NCI-H1105 treated with DMSO at 0.1 percent for 48 hours (cell line): ENCODE results near the gene ELAC1.
"Not testable (repeated sequence)": the region's sequence is repeated elsewhere in the genome, so short reads cannot be mapped to it uniquely, and the experiment has no call there.

Source experiments
- DNase-seq: peaks from one replicate; lab custom pipeline; 2025; lab: John Stamatoyannopoulos, UW

Gene ELAC1

DNA sequence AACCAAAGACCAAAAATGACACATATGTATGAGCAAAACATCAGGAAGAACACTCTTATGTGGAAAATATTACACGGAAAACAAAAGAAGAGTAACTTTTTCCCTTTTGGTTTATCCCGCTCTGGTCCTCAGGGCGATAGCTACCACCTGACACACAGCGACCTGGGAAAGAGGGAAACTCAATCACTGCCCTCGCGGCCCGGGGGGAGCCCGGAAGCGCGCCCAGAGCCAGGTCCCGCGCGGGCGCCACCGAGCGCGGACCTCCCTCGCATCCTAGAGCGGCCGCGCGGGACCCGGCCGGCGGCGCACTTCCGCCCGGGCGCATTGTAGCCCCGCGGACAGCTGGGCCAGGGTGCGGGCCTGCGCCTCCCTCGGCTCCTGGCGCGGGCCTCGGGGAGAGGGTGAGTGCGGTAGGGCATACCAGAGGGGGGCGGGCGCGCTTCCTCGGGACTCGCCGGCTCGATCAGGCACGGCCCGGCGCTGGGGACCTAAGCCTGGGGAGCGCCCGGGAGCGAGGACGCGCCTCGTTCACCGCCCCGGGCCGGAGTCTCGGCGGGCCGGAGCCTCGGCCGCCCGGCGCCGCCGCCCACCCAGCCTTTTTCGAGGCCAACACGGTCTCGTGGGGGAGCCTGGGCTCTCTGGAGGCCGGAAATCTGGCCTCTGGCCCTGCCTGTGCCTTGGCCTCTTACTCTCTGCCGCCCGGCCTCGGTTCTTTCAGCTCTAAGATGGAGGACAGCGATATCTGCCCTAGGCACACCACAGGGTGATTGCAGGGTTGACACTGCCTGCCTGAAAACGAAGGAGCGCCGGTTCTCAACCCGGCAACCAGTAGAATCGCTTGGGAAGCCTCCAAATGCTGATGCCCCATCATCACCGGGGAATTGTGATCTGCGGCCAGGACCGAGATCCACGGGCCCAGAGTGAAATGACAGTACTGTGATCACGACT is at the start of gene ELAC1:
TSS of gene ELAC1 (plus strand) at position 327 of the 948 bp plus-strand sequence. CDS start 6,365 bp downstream, outside the sequence.
- DNase-seq, result peak; percentile 85

DNA sequence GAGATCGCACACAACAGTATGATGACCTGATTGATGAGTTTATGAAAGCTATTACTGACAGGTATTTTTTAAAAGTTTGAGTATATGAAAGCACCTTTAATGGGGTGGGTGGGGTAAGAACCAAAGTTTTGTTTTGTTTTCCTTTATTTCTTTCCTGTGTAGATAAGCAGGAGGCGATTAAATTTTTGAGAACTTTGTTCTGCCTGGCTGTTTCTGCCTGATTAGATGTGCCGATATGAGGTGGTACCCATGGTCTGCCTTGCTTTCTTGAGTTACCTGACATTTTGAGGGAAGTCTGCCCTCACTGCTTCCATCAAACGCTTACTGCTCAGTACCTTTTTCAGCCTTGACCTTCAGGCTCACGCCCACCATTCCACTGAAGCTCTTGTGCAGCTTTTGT is 49.7 kb upstream of the ELAC1 start:
- DNase-seq, result no peak

DNA sequence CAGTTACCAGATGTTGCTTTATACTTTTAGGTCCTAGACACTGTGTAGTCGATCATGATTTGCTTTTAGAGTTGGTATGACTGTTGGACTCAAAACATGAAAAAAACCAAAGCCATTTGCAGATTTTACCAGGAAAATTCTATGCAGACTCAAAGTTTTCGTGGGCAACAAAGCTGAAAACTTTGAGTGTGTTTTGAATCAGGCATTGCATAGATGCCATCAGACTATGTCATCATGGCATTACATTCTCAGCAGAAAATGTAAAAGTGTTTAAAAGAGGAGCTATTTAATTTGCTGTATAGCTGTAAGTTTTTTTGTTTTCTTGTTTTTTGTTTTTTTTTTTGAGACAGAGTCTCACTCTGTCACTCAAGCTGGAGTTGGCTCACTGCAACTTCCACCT is 43.5 kb upstream of the ELAC1 start:
- DNase-seq, result no peak

DNA sequence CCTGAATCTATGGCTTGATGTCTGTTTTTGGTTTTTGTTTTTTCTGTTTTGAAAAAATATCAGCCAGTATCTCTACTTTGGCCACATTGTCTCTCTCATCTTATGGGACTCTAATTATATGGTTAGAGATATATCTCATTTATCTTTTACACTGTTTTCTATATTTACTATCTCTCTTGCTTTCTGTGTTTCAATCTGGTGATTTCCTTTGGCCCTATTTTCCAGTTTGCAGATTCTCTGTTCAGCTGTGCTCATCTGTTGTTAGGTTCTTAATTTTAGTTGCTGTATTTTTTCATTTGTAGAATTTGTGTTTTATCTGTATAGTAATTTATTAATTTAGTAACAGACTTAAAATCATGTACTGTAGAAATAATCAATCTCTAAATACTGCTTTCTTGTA is 41.3 kb upstream of the ELAC1 start:
- DNase-seq, result no peak

- DNase-seq, result no peak
Observed at GRCh38 chr18:50928551-50928950, 39.3 kb upstream of the ELAC1 start.

DNA sequence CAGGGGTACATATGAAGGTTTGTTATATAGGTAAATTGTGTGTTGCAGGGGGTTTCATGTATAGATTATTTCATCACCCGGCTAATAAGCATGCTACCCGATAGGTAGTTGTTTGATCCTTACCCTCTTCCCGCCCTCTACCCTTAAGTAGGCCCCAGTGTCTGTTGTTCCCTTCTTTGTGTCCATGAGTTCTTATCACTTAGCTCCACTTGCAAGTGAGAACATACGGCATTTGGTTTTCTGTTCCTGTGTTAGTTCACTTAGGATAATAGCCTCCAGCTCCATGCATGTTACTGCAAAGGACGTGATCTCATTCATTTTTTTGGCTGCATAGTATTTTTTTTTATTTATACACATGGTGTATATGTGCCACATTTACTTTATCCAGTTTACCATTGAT is 34.2 kb upstream of the ELAC1 start:
- no peak for DNase-seq

DNA sequence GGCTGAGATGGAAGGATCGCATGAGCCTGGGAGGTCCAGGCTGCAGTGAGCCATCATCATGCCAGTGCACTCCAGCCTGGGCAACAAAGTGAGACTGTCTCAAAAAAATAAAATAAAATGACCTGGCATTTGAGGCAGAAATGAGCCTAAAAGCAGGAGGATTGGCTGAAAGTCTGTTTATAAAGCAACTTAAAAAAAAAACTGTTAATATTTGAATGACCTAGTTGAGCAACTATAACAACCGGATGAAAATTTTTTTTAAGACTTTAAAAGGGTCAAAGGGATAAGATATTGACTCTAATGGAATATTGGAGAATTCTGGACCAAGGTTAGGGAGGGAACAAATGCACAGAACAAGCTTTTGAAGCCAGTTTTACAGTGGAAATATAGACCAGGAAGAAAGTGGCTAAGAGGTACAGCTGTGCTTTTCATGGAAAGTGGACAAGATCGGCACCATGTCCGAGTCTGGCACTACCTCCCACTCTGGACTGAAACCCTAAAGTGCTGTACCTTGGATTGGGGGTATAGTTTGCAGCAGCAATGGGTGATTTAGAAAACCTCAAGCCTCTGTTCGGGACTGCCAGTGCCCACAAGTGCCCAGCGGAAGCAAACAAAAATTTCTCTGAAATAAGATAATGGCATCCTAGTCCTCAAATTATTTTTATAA is 33.2 kb upstream of the ELAC1 start:
- no peak for DNase-seq

- no peak for DNase-seq
Observed at GRCh38 chr18:50935493-50936191, 32.2 kb upstream of the ELAC1 start.

- no peak for DNase-seq
Observed at GRCh38 chr18:50937183-50937582, 30.7 kb upstream of the ELAC1 start.

DNA sequence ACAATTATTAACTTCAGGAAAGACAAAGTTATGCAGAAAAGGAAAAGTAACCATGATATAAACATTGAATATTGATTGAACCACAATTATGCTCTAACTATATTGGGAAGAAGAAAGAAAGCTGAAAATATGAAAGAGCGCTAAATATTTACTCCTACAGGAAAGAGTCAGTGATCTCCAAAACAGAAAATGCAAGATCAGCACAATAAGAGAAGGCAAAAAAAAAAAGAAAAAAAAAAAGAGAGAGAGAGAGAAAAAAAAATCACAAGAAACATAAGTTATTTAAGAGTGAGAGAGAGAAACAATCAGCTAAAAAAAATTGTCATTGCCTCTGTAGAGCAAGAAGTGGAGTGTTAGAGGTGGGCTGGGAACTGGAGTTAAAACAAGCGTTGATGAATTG is 28.9 kb upstream of the ELAC1 start:
- no peak for DNase-seq

- no peak for DNase-seq
Observed at GRCh38 chr18:50944245-50944932, 23.5 kb upstream of the ELAC1 start.

- DNase-seq, result not testable (repeated sequence)
Observed at GRCh38 chr18:50945918-50946317, 21.9 kb upstream of the ELAC1 start.

- DNase-seq, result no peak
Observed at GRCh38 chr18:50947899-50948298, 19.9 kb upstream of the ELAC1 start.

GRCh38 chr18:50949185-50949584 is 18.7 kb upstream of the ELAC1 start:
- no peak for DNase-seq

DNA sequence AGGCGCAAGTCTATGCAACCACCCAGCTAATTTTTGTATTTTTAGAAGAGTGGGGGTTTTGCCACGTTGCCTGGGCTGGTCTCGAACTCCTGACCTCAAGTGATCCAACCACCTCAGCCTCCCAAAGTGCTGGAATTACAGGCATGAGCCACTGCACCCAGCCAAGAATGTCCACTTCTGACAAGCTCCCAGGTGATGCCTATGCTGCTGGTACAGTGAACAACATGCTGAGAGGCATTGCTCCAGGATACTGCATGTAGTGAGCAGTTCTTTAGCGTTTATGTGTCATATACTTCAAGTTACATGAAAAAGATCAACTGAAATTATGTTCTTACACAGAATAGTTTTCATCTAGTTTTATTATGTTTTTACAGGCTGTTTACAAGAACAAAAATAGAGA is 17.2 kb upstream of the ELAC1 start:
- no peak for DNase-seq

GRCh38 chr18:50953822-50954221 is 14.0 kb upstream of the ELAC1 start:
- DNase-seq, result no peak

DNA sequence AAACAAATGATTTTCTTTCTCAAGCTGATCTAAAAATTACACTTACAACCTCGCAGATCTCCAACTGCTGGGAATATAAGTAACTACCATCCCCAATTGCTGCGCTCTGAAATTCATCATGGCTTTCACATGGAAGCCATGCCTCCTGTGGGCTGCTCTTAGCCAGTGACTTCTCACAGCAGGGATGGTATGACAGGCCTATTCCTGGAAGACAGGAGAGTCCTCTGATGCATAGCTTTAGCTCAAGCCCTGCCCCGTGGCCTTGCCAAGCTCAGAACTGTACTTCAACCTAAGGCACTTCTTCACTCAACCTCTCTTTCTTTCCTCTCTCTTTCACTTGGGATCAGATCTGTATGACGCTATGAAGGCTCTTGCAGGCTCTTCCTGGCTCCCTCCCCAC is 12.6 kb upstream of the ELAC1 start:
- no peak for DNase-seq

GRCh38 chr18:50956116-50956515 is 11.7 kb upstream of the ELAC1 start:
- no peak for DNase-seq

- DNase-seq, result no peak
Observed at GRCh38 chr18:50961974-50962373, 5.9 kb upstream of the ELAC1 start.

GRCh38 chr18:50969448-50969847 is 1.6 kb downstream of the ELAC1 start:
- peak; percentile 75 for DNase-seq

- DNase-seq, result peak; percentile 87
Observed at GRCh38 chr18:50970006-50970405, 2.2 kb downstream of the ELAC1 start.

DNA sequence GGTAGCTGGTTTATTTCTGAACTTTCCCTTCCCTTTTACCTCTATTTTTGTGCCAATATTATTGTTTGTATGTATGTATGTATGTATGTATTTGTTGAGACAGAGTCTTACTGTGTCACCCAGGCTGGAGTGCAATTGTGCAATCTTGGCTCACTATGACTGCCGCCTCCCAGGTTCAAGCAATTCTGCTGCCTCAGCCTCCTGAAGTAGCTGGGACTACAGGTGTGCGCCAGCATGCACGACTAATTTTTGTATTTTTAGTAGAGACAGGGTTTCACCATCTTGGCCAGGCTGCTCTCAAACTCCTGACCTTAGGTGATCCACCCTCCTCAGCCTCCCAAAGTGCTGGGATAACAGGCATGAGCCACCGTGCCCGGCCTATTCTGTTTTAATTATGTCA is 4.6 kb downstream of the ELAC1 start:
- DNase-seq, result not testable (repeated sequence)
